Measurements from ENCODE around the gene SLIT3. TPM values are rescaled to one million over a fixed set of nuclear protein-coding genes. Genes with fewer than 3 reads are reported as not detected.

Gene SLIT3
- total RNA-seq, result 0.69 and 3.3 TPM in 2 replicates

GRCh38 chr5:169300468-169301385 lies at the start of gene SLIT3:
Gene SLIT3, minus strand, starts transcription at chr5:169301139. Its CDS starts 430 bp downstream, at chr5:169300709.
- peak; percentile 32 for DNase-seq (ENCODE audit: low read depth)

GRCh38 chr5:169350016-169350415 lies 49.1 kb upstream of the SLIT3 start:
- DNase-seq (ENCODE audit: low read depth), result peak; percentile 96

- DNase-seq (ENCODE audit: low read depth), result no peak
Measured at GRCh38 chr5:169347786-169348185, 46.8 kb upstream of the SLIT3 start.

- no peak for DNase-seq (ENCODE audit: low read depth)
Measured at GRCh38 chr5:169344629-169345028, 43.7 kb upstream of the SLIT3 start.

- peak; percentile 25 for DNase-seq (ENCODE audit: low read depth)
Measured at GRCh38 chr5:169343766-169344165, 42.8 kb upstream of the SLIT3 start.

GRCh38 chr5:169341556-169341955 lies 40.6 kb upstream of the SLIT3 start:
- DNase-seq (ENCODE audit: low read depth), result no peak

- DNase-seq (ENCODE audit: low read depth), result no peak
Measured at GRCh38 chr5:169339869-169340268, 38.9 kb upstream of the SLIT3 start.

GRCh38 chr5:169336242-169336641 lies 35.3 kb upstream of the SLIT3 start:
- no peak for DNase-seq (ENCODE audit: low read depth)

GRCh38 chr5:169335806-169336205 lies 34.9 kb upstream of the SLIT3 start:
- DNase-seq (ENCODE audit: low read depth), result no peak

GRCh38 chr5:169333518-169333917 lies 32.6 kb upstream of the SLIT3 start:
- no peak for DNase-seq (ENCODE audit: low read depth)

GRCh38 chr5:169331292-169331852 lies 30.4 kb upstream of the SLIT3 start:
- DNase-seq (ENCODE audit: low read depth), result peak; percentile 3

GRCh38 chr5:169328401-169328800 lies 27.5 kb upstream of the SLIT3 start:
- DNase-seq (ENCODE audit: low read depth), result no peak

- DNase-seq (ENCODE audit: low read depth), result no peak
Measured at GRCh38 chr5:169325273-169325672, 24.3 kb upstream of the SLIT3 start.

- DNase-seq (ENCODE audit: low read depth), result no peak
Measured at GRCh38 chr5:169318556-169318955, 17.6 kb upstream of the SLIT3 start.

- DNase-seq (ENCODE audit: low read depth), result peak; percentile 32
Measured at GRCh38 chr5:169307646-169308045, 6.7 kb upstream of the SLIT3 start.

GRCh38 chr5:169305366-169305765 lies 4.4 kb upstream of the SLIT3 start:
- DNase-seq (ENCODE audit: low read depth), result no peak

GRCh38 chr5:169304175-169304574 lies 3.2 kb upstream of the SLIT3 start:
- DNase-seq (ENCODE audit: low read depth), result no peak

- DNase-seq (ENCODE audit: low read depth), result peak; percentile 30
Measured at GRCh38 chr5:169303119-169303515, 2.2 kb upstream of the SLIT3 start.

- peak; percentile 68 for DNase-seq (ENCODE audit: low read depth)
Measured at GRCh38 chr5:169302491-169303118, 1.7 kb upstream of the SLIT3 start.

- DNase-seq (ENCODE audit: low read depth), result no peak
Measured at GRCh38 chr5:169301986-169302385, 1.0 kb upstream of the SLIT3 start.

- DNase-seq (ENCODE audit: low read depth), result no peak
Measured at GRCh38 chr5:169301386-169301934, 521 bp upstream of the SLIT3 start.

- no peak for DNase-seq (ENCODE audit: low read depth)
Measured at GRCh38 chr5:169299663-169300467, 1.1 kb downstream of the SLIT3 start.

All from renal cortical epithelial cell (primary cell).